Mucosa of gallbladder (tissue), 1 donor: ENCODE results near the gene CFAP46. TPM values are rescaled to one million over a fixed set of nuclear protein-coding genes. Genes with fewer than 3 reads are reported as not detected.

Experiments used
- DNase-seq: peaks from one replicate; pipeline ENCODE4 v3.0.0-alpha.2; 2020; ENCODE audit warnings: low spot score
- total RNA-seq: library from RNA; stranded (reverse); gene quantifications from one replicate; pipeline ENCODE4 v1.2.1, GENCODE V29; 2021
- donor health status: DM: no; HTN: no; CAD: no.

Gene CFAP46
- total RNA-seq, 1 donor from 2014 or later = 1.0 TPM

GRCh38 chr10:132881186-132881920 lies 61.0 kb downstream of the CFAP46 start:
- no peak for DNase-seq

- DNase-seq = no peak
Measured at GRCh38 chr10:132880128-132880981, 62.0 kb downstream of the CFAP46 start.

GRCh38 chr10:132879408-132880127 lies 62.8 kb downstream of the CFAP46 start:
- no peak for DNase-seq

- no peak for DNase-seq
Measured at GRCh38 chr10:132878730-132879407, 63.5 kb downstream of the CFAP46 start.

GRCh38 chr10:132878091-132878729 lies 64.2 kb downstream of the CFAP46 start:
- no peak for DNase-seq

- no peak for DNase-seq
Measured at GRCh38 chr10:132877473-132877872, 64.9 kb downstream of the CFAP46 start.

GRCh38 chr10:132876993-132877431 lies 65.4 kb downstream of the CFAP46 start:
- no peak for DNase-seq

- DNase-seq = no peak
Measured at GRCh38 chr10:132876131-132876860, 66.1 kb downstream of the CFAP46 start.

- no peak for DNase-seq
Measured at GRCh38 chr10:132875435-132875834, 66.9 kb downstream of the CFAP46 start.

GRCh38 chr10:132873395-132873794 lies 69.0 kb downstream of the CFAP46 start:
- no peak for DNase-seq

- no peak for DNase-seq
Measured at GRCh38 chr10:132872658-132873057, 69.7 kb downstream of the CFAP46 start.

- DNase-seq = no peak
Measured at GRCh38 chr10:132870426-132870825, 71.9 kb downstream of the CFAP46 start.

GRCh38 chr10:132869621-132870020 lies 72.7 kb downstream of the CFAP46 start:
- no peak for DNase-seq

- DNase-seq = no peak
Measured at GRCh38 chr10:132868995-132869394, 73.4 kb downstream of the CFAP46 start.

GRCh38 chr10:132867801-132868644 lies 74.3 kb downstream of the CFAP46 start:
- DNase-seq = no peak

GRCh38 chr10:132866601-132867381 lies 75.6 kb downstream of the CFAP46 start:
- no peak for DNase-seq

- DNase-seq = no peak
Measured at GRCh38 chr10:132865851-132866600, 76.3 kb downstream of the CFAP46 start.

- no peak for DNase-seq
Measured at GRCh38 chr10:132865171-132865631, 77.2 kb downstream of the CFAP46 start.
